Hematopoietic multipotent progenitor cell treated with erythropoietin and hydrocortisone succinate and interleukin-3 and kit ligand, for 8 days (in vitro differentiated cells): Measurements from ENCODE around the gene OR52L1.

Source experiments
- DNase-seq: peaks from one replicate; pipeline ENCODE4 v3.0.0-alpha.2; 2015

The OR52L1 gene

DNA sequence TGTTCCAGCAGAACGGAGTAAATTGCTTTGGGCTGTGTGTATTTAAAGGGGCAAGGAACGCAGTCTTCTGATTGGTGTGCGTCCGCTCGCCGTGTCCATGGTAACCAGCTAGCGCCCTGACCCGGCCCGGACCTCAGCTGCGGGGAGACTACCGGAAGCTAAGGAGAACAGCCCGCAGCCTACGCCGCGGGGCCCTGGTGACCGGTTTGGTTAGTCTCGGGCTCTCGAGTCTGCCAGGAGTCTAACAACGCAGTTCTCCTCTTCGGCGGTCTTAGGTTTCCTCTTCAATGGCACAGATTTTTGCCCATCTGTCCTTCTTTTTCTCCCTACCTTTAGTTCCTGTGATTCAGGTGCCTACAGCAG is 48.2 kb downstream of the OR52L1 start:
- no peak for DNase-seq

DNA sequence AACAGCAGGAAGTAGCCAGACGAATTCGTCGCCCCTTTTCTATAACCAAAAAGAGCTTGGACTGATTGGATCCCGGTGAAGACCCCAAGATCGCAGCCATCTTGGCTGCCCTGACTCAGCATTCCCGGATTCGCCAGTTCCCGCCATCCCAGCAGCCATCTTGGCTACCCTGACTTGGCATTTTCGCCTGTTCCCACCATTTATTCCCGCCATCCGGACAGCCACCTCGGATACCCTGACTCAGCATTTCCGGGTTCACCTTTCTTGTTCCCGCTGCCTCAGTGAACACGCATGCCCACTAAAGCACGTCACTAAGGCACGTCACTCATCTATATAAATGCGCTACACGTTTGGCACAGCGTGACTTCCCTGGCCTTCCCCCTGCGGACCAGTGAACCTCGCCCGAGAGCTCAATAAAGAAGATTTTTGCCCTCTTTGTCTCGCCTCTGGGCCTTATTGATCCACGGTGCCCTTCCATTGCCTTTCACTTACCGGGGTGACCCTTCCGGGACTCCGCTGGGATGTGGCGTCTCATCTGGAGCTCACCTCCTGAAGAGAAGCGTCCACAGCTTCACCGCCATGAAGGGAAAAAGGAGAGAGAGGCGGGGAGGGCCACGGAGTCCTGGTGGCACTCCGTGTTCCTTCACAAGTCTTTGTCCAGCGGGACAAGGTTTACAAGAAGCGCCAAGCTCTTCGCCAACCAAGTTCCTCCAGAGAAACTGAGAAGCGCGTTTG is 48.8 kb downstream of the OR52L1 start:
- no peak for DNase-seq
